ENCODE measurements around the gene CLCN3. TPM values are rescaled to one million over a fixed set of nuclear protein-coding genes. Genes with fewer than 3 reads are reported as not detected.

Gene CLCN3
- total RNA-seq, 1 experiment from 2014 or later: 29.1 TPM

Other genes with a start within 250 kb of the CLCN3 start
- 10.3 to 12.8 TPM (median 12.7 TPM) in 3 replicates for gene NEK1, start 8.0 kb upstream of the CLCN3 start, total RNA-seq (2021)
- gene HPF1, start 137.4 kb downstream of the CLCN3 start, total RNA-seq (2021): 34.3 to 40.0 TPM (median 35.5 TPM) in 3 replicates